SK-N-SH treated with all-trans-retinoic acid at 6 μM for 48 hours (cell line): ENCODE data around the gene MYO7A.

Source experiments
- OSR1 ChIP-seq: fragments of 250-450 bp; sonication (Bioruptor Pico); IDR thresholded peaks from 2 replicates; pipeline ENCODE4 v1.8.0; 2022; ENCODE audit warnings: moderate library complexity, mild to moderate bottlenecking, inconsistent platforms
- PATZ1 ChIP-seq: fragments of 250-450 bp; sonication (Bioruptor Pico); IDR thresholded peaks from 2 replicates; pipeline ENCODE4 v1.8.0; 2020; ENCODE audit warnings: mild to moderate bottlenecking, moderate library complexity, borderline replicate concordance
- POU6F1 ChIP-seq: fragments of 250-450 bp; sonication (Bioruptor Pico); IDR thresholded peaks from 2 replicates; pipeline ENCODE4 v1.8.0; 2021; ENCODE audit warnings: low read depth, mild to moderate bottlenecking, moderate library complexity, borderline replicate concordance
- RARB ChIP-seq: fragments of 250-450 bp; sonication (Bioruptor Pico); IDR thresholded peaks from 2 replicates; pipeline ENCODE4 v1.8.0; 2021; ENCODE audit warnings: mild to moderate bottlenecking, moderate library complexity
- TSHZ2 ChIP-seq: fragments of 250-450 bp; sonication (Bioruptor Pico); IDR thresholded peaks from 2 replicates; pipeline ENCODE4 v1.5.0; 2020; ENCODE audit warnings: mild to moderate bottlenecking, moderate library complexity
- ZFP3 ChIP-seq: fragments of 250-450 bp; sonication (Bioruptor Pico); IDR thresholded peaks from 2 replicates; pipeline ENCODE4 v1.5.0; 2020; ENCODE audit warnings: mild to moderate bottlenecking, moderate library complexity
- ZFP30 ChIP-seq: fragments of 450-650 bp; formaldehyde crosslinking; IDR thresholded peaks from 2 replicates; pipeline ENCODE4 v1.5.0; 2022; ENCODE audit warnings: mild to moderate bottlenecking, moderate library complexity
- ZNF8 ChIP-seq: fragments of 450-650 bp; formaldehyde crosslinking; IDR thresholded peaks from 2 replicates; pipeline ENCODE4 v1.5.0; 2020; ENCODE audit warnings: mild to moderate bottlenecking, moderate library complexity

GRCh38 chr11:77091146-77091940 lies 36.7 kb upstream of the MYO7A start:
- TF ChIP-seq ZFP30 (CRISPR knock-in tag) (no peak), TSHZ2 (CRISPR knock-in tag) (no peak), ZNF8 (CRISPR knock-in tag) (peak; percentile 88), PATZ1 (CRISPR knock-in tag) (no peak), OSR1 (CRISPR knock-in tag) (no peak), RARB (CRISPR knock-in tag) (no peak), ZFP3 (CRISPR knock-in tag) (no peak), POU6F1 (no peak)
